GM21825 (cell line): Measurements from ENCODE around the gene FRYL.
"Not testable (repeated sequence)": the region's sequence is repeated elsewhere in the genome, so short reads cannot be mapped to it uniquely, and the experiment has no call there.

Experiments used
- ATAC-seq: cut with Tn5 transposase; IDR thresholded peaks from one replicate; pipeline ENCODE4 v1.9.1; 2021; ENCODE audit warnings: mild to moderate bottlenecking, moderate library complexity; ENCODE audit not compliant: unreplicated experiment

The FRYL gene

GRCh38 chr4:48779998-48780864, at the start of gene FRYL:
Gene FRYL (minus strand): TSS chr4:48780279. CDS start chr4:48634410, 145,869 bp downstream.
- ATAC-seq: peak; percentile 89

GRCh38 chr4:48827622-48828021, 47.5 kb upstream of the FRYL start:
- ATAC-seq: no peak

- ATAC-seq: not testable (repeated sequence)
Measured at GRCh38 chr4:48821431-48821830, 41.4 kb upstream of the FRYL start.

- ATAC-seq: no peak
Measured at GRCh38 chr4:48816971-48817370, 36.9 kb upstream of the FRYL start.

GRCh38 chr4:48816297-48816696, 36.2 kb upstream of the FRYL start:
- ATAC-seq: not testable (repeated sequence)

GRCh38 chr4:48815483-48815882, 35.4 kb upstream of the FRYL start:
- peak; percentile 73 for ATAC-seq

GRCh38 chr4:48813964-48814363, 33.9 kb upstream of the FRYL start:
- no peak for ATAC-seq

GRCh38 chr4:48812866-48813265, 32.8 kb upstream of the FRYL start:
- no peak for ATAC-seq

- no peak for ATAC-seq
Measured at GRCh38 chr4:48804584-48805301, 24.7 kb upstream of the FRYL start.

- ATAC-seq: no peak
Measured at GRCh38 chr4:48801016-48801715, 21.1 kb upstream of the FRYL start.

- ATAC-seq: not testable (repeated sequence)
Measured at GRCh38 chr4:48800155-48800554, 20.1 kb upstream of the FRYL start.

GRCh38 chr4:48799157-48799556, 19.1 kb upstream of the FRYL start:
- ATAC-seq: no peak

GRCh38 chr4:48798117-48798516, 18.0 kb upstream of the FRYL start:
- ATAC-seq: no peak

GRCh38 chr4:48796927-48797679, 17.0 kb upstream of the FRYL start:
- no peak for ATAC-seq

- no peak for ATAC-seq
Measured at GRCh38 chr4:48796191-48796926, 16.3 kb upstream of the FRYL start.

GRCh38 chr4:48795108-48795507, 15.0 kb upstream of the FRYL start:
- ATAC-seq: no peak

GRCh38 chr4:48792348-48793006, 12.4 kb upstream of the FRYL start:
- ATAC-seq: no peak

GRCh38 chr4:48791313-48791712, 11.2 kb upstream of the FRYL start:
- ATAC-seq: no peak

- no peak for ATAC-seq
Measured at GRCh38 chr4:48790561-48790960, 10.5 kb upstream of the FRYL start.

- ATAC-seq: no peak
Measured at GRCh38 chr4:48787056-48787455, 7.0 kb upstream of the FRYL start.
